HG03520 (cell line): Measurements from ENCODE around the gene SH2D6.
A peak's percentile ranks its signal among the peaks of the same experiment; 100 is the strongest.

ENCODE experiments used
- ATAC-seq: cut with Tn5 transposase; IDR thresholded peaks from one replicate; pipeline ENCODE4 v1.9.1; 2021; ENCODE audit warnings: mild to moderate bottlenecking, moderate library complexity; ENCODE audit not compliant: unreplicated experiment

SH2D6 gene

DNA sequence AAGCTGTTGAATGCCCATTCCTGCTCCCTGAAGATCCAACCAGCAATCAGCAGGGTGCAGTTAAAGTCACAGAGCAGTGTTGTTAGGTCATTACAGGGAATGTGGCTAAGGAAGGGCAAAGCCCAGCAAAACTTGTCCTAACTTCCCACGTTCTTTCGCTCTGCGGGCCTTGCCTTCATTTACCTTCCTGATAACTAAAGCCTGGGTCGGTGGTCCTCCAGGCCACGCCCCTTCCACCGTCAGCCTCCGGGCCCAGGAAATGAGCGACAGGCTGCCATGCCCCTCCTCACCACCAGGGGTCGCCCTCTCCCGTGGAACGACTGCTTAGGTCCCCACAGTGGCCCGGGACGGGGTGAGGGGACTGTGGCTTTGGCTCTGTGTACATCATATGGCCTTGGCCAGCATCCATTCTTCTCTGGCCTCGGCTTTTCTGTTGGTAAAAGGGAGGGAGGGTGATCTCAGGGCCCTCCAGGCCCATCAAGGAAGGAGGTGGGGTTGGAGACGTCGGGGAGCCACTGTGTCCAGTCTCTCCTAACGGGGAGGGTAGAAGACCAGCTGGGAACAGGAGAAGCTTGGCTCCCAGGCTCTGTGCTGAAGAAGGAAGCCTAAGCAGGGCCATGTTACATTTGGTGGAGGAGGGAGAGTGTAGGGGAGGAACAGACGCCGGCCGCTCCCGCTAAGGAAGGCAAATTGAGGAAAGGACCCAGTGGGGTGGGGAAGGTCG lies 2.2 kb downstream of the SH2D6 start:
- ATAC-seq: peak; percentile 64

DNA sequence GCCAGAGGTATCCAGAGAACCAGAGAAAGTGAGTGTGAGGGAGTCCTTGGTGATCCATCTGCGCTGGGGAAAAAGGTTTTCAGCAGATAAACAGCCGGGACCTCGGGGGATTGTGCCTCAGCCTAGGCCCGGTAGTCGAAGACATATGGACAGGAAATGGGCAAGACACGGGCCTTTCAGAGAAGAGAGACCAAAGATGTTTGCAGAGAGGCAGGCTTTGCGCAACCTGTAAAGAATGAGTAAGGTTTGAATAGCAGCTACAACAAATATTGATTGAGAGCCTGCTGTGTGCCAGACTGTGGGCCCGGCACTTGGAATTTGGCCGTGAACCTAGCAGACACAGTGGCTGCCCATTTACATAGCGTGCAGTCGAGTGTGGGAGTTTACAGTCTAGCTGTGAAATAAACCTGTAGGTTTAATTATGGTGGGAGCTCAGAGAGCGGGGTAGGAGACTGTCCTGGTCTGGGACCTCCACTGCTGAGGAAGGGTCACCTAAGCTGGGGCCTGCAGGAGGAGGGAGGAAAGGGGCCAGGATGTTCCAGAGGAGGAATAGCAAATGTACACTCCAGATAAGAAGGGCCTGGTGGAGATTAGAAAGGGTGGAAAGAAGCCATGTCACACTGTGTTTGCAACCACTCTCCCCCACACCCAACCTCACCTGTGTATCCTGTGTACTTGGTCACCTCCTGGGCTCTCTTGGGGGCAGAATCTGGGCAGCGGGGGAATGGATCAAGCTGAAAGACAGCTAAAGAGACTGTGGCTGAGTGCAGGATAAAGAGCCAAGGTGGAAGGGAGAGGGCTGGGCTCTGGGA lies 3.0 kb downstream of the SH2D6 start:
- no peak for ATAC-seq

DNA sequence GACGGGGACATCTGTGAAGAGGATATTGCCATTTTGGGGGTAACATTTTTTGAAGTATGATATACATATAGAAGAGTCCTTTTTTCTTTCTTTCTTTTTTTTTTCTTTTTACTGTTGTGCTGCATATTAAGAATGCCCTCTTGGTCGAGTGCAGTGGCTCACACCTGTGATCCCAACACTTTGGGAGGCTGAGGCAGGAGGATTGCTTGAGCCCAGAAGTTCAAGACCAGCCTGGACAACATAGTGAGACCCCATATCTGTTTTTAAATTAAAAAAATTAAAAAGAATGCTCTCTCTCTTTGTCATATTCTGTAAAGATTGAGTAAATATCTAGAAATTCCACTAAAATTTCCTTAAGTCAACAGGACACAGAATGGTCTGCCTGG lies 3.6 kb downstream of the SH2D6 start:
- ATAC-seq: no peak

GRCh38 chr2:85423525-85423924 lies 5.0 kb downstream of the SH2D6 start:
- ATAC-seq: no peak

DNA sequence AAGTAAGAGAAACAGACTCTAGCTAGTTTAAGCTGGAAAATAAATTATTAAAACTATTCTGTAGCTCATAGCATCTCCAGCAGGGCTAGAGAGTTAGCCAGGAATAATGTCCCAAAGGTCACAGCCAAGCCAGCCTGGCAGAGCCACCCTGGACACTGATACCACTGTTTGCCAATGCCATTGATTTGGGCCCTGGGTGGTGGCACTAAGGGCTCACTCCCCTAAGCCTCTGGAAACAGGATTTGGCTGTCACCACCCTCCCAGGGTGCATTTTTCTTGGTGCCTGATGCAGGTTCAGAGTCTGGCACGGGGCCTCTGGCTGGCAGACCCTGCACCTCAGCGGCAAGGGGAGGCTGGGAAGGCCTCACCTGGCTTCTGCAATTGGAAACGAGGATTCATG lies 7.1 kb downstream of the SH2D6 start:
- no peak for ATAC-seq

DNA sequence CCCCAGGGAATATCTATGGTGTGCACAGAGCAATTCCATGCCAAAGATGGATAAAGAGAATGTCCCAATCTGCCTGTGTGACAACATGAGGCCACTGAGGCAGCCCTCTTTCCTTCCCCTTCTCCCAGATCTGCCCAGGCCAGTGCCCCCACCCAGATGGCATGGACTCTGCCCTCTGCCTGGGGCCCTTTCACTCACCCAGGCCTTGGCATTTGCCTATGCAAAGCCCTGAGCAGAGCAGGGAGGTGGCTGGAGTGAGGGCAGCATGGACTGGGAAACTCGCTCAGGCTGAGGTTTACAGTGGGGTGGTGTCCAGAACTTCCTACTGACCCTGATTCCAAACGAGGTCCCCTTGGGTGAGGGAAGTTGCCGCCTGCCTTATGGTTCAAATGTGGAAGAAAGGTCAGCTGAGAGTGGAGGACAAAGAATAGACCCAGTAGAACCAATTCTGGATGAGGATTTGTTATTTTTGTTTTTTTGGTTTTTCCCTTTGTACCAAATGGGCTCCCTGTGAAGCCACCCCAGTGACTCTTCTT lies 8.9 kb downstream of the SH2D6 start:
- ATAC-seq: no peak

GRCh38 chr2:85428343-85428881 lies 9.9 kb downstream of the SH2D6 start:
- no peak for ATAC-seq

- no peak for ATAC-seq
Observed at GRCh38 chr2:85429213-85429923, 10.9 kb downstream of the SH2D6 start.

DNA sequence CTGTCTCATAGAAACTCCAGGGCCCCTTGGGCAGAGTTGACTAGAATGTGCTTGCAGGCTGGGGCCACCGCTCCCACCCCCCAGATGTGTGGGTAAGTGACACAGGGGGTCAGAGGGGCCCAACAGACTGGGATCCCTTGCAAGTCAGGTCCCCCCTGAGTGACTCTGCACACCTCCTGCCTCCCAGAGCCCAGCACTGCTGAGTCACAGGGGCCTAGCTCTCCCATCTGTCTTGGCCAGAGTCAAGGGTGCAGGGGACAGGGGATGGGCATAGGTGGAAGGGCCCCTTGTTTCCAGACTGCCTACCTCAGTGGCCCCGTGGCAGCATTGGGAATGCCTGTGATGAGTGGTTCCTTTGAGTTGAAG lies 11.4 kb downstream of the SH2D6 start:
- ATAC-seq: no peak

GRCh38 chr2:85430752-85431569 lies 12.4 kb downstream of the SH2D6 start:
- no peak for ATAC-seq

GRCh38 chr2:85431570-85432205 lies 13.2 kb downstream of the SH2D6 start:
- ATAC-seq: no peak

DNA sequence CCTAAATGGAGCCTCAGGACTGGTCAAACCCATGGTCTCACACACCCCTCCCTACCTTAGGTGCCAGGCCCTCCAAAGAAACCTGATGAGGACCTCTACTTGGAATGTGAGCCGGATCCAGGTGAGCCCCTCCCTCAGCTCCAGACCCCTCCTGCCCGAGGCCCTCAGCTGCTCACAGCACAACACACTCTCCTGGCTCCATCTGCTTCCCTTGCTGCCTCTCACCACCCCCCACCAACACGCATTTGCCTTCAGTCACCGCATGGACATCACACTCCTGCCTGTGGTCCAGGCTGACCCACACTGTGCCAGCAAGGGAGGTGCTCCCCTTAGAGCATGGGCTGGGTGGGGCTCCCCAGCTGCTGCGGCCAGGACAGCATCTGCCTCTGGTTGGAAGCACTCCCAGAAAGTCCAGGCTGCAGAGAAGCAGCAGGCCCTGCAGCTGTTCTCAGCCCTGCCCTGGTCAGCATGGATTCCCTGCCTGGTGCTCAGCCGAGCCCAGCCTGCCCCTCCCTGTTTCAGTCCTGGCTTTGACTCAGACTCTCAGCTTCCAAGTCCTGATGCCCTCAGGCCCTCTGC lies 15.1 kb downstream of the SH2D6 start:
- ATAC-seq: no peak

- no peak for ATAC-seq
Observed at GRCh38 chr2:85434696-85435095, 16.2 kb downstream of the SH2D6 start.

DNA sequence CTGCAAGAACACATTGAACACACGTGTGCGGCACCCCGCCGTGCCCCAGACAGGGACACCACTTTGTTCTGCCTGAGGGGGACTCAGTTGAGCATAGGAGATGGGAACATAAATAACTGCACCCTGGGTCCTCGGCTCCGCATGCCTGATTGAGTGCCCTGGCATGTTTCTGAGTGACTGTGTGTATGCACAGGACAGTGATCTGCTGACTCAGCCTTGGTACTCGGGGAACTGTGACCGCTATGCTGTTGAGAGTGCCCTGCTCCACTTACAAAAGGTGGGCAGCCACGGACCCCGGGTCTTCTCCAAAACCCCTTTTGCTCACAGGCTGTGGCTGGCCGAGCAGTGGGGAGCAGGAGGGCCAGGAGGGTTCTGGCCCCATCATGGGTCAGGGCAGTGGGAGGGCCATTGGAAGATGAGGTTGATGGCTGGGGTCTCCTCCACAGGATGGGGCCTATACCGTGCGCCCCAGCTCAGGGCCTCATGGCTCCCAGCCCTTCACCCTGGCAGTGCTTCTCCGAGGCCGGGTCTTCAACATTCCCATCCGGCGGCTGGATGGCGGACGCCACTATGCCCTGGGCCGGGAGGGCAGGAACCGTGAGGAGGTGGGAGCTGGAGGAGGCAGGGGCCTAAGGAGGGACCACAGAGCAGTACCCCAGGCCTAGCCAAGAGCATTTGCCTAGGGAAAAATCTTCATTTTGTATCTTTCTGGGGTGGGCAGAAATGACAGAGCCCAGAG lies 16.9 kb downstream of the SH2D6 start:
- no peak for ATAC-seq

GRCh38 chr2:85435981-85436835 lies 17.7 kb downstream of the SH2D6 start:
- no peak for ATAC-seq

- no peak for ATAC-seq
Observed at GRCh38 chr2:85436836-85437487, 18.4 kb downstream of the SH2D6 start.

DNA sequence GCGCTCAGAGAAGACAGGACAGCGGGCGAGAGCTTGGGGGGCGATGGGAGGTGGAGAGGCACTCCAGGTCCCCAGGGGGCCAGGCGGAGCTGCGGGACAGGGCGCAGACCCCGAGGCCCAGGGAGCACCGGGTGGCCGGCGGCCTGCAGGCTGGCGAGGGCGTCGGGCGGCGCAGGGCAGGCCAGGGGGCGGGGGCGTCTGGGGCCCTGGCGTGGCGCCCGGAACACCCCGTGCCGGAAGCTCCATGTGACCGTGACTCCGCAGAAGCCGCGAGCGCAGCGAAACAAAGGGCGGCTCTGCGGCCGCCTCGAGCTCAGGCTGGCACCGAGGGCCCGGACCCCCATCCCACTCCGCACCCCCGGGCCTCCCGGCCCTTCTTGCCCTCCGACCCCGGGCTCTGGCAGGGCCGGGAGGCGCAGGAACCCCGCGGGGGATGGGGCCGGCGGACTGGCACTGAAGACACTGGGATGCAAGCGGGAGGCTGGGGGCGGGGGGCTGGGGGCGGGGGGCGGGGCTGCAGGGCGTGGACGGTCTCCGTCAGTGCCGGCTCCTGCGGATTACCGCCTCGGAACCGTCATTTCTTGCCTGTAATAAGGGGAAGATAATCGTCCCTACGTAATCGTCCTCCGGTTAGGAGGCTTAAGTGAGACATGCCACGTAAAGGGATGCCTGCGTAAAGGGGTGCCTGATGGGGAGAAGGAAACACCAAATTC lies 19.1 kb downstream of the SH2D6 start:
- ATAC-seq: peak; percentile 78
